ENCODE data around the gene HTR1A.

HTR1A gene

GRCh38 chr5:63962279-63962678 is at the start of gene HTR1A:
Gene HTR1A (minus strand): TSS chr5:63962445. CDS start chr5:63961719, 726 bp downstream.
- DNase-seq, result no peak

- no peak for DNase-seq
Measured at GRCh38 chr5:64003966-64004365, 41.7 kb upstream of the HTR1A start.

- no peak for DNase-seq
Measured at GRCh38 chr5:64000096-64000495, 37.9 kb upstream of the HTR1A start.

- DNase-seq, result no peak
Measured at GRCh38 chr5:63987053-63987452, 24.8 kb upstream of the HTR1A start.

- no peak for DNase-seq
Measured at GRCh38 chr5:63981864-63982263, 19.6 kb upstream of the HTR1A start.

- no peak for DNase-seq
Measured at GRCh38 chr5:63963926-63964325, 1.7 kb upstream of the HTR1A start.

- no peak for DNase-seq
Measured at GRCh38 chr5:63963080-63963735, 963 bp upstream of the HTR1A start.

- no peak for DNase-seq
Measured at GRCh38 chr5:63961598-63962161, 565 bp downstream of the HTR1A start.

GRCh38 chr5:63961125-63961597 is 1.1 kb downstream of the HTR1A start:
- DNase-seq, result no peak

- DNase-seq, result no peak
Measured at GRCh38 chr5:63960646-63961045, 1.6 kb downstream of the HTR1A start.

GRCh38 chr5:63959177-63959982 is 2.9 kb downstream of the HTR1A start:
- no peak for DNase-seq

GRCh38 chr5:63958654-63959053 is 3.6 kb downstream of the HTR1A start:
- no peak for DNase-seq

- DNase-seq, result no peak
Measured at GRCh38 chr5:63957617-63958016, 4.6 kb downstream of the HTR1A start.

- no peak for DNase-seq
Measured at GRCh38 chr5:63953217-63953616, 9.0 kb downstream of the HTR1A start.

- no peak for DNase-seq
Measured at GRCh38 chr5:63935103-63935502, 27.1 kb downstream of the HTR1A start.

GRCh38 chr5:63931836-63932235 is 30.4 kb downstream of the HTR1A start:
- DNase-seq, result no peak

GRCh38 chr5:63928451-63928850 is 33.8 kb downstream of the HTR1A start:
- DNase-seq, result no peak

- no peak for DNase-seq
Measured at GRCh38 chr5:63923914-63924313, 38.3 kb downstream of the HTR1A start.

- DNase-seq, result no peak
Measured at GRCh38 chr5:63919763-63920478, 42.3 kb downstream of the HTR1A start.

GRCh38 chr5:63916786-63917185 is 45.5 kb downstream of the HTR1A start:
- no peak for DNase-seq

- no peak for DNase-seq
Measured at GRCh38 chr5:63911871-63912270, 50.4 kb downstream of the HTR1A start.
